ENCODE results near the gene EPHX1. TPM values are rescaled to one million over a fixed set of nuclear protein-coding genes. Genes with fewer than 3 reads are reported as not detected.

Gene EPHX1
- total and polyA plus RNA-seq, 2 of the 8 experiments (the other 6 are each of a cell fraction or from before 2014, with no cell fraction given), result 45.3 to 79.1 TPM

GRCh38 chr1:225871359-225872074, 61.6 kb downstream of the EPHX1 start (continued):
- TF ChIP-seq ZNF274 (IDR thresholded peaks at IDR 0.05; ENCODE audit: borderline replicate concordance, extremely low read depth, low read length) (no peak), SIX5 (IDR thresholded peaks at IDR 0.05; ENCODE audit: low read depth, low read length) (no peak), CTBP2 (IDR thresholded peaks at IDR 0.05; ENCODE audit: borderline replicate concordance, insufficient read depth, insufficient read length, low read length) (no peak), BRCA1 (IDR thresholded peaks at IDR 0.05; ENCODE audit: low read depth, low read length) (no peak), E2F6 (IDR thresholded peaks at IDR 0.05) (no peak), RAD21 (IDR thresholded peaks at IDR 0.05 in 1 of 2, conservative IDR thresholded peaks at IDR 0.05 in 1 of 2; ENCODE audit: low read depth in 2 of 2, low read length in 2 of 2) (no peak), TCF12 (IDR thresholded peaks at IDR 0.05; ENCODE audit: low read depth, low read length) (no peak), CBX5 (IDR thresholded peaks at IDR 0.05; ENCODE audit: low read depth, low read length) (no peak)
- TF ChIP-seq, protein P1, sequence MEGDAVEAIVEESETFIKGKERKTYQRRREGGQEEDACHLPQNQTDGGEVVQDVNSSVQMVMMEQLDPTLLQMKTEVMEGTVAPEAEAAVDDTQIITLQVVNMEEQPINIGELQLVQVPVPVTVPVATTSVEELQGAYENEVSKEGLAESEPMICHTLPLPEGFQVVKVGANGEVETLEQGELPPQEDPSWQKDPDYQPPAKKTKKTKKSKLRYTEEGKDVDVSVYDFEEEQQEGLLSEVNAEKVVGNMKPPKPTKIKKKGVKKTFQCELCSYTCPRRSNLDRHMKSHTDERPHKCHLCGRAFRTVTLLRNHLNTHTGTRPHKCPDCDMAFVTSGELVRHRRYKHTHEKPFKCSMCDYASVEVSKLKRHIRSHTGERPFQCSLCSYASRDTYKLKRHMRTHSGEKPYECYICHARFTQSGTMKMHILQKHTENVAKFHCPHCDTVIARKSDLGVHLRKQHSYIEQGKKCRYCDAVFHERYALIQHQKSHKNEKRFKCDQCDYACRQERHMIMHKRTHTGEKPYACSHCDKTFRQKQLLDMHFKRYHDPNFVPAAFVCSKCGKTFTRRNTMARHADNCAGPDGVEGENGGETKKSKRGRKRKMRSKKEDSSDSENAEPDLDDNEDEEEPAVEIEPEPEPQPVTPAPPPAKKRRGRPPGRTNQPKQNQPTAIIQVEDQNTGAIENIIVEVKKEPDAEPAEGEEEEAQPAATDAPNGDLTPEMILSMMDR (IDR thresholded peaks at IDR 0.05; ENCODE audit: control extremely low read depth in 1 of 3, insufficient read depth in 1 of 3, low read depth in 1 of 3, low read length in 3 of 3), result no peak
